Measurements from ENCODE around the gene KRTAP10-5.

The KRTAP10-5 gene

GRCh38 chr21:44539046-44539445 is 41.4 kb downstream of the KRTAP10-5 start:
- no peak for TF ChIP-seq CTCF (IDR thresholded peaks at IDR 0.05; ENCODE audit: insufficient read depth, missing control alignments)
- FAIRE-seq: no peak
- no peak for DNase-seq (ENCODE audit: insufficient read length, low spot score)

DNA sequence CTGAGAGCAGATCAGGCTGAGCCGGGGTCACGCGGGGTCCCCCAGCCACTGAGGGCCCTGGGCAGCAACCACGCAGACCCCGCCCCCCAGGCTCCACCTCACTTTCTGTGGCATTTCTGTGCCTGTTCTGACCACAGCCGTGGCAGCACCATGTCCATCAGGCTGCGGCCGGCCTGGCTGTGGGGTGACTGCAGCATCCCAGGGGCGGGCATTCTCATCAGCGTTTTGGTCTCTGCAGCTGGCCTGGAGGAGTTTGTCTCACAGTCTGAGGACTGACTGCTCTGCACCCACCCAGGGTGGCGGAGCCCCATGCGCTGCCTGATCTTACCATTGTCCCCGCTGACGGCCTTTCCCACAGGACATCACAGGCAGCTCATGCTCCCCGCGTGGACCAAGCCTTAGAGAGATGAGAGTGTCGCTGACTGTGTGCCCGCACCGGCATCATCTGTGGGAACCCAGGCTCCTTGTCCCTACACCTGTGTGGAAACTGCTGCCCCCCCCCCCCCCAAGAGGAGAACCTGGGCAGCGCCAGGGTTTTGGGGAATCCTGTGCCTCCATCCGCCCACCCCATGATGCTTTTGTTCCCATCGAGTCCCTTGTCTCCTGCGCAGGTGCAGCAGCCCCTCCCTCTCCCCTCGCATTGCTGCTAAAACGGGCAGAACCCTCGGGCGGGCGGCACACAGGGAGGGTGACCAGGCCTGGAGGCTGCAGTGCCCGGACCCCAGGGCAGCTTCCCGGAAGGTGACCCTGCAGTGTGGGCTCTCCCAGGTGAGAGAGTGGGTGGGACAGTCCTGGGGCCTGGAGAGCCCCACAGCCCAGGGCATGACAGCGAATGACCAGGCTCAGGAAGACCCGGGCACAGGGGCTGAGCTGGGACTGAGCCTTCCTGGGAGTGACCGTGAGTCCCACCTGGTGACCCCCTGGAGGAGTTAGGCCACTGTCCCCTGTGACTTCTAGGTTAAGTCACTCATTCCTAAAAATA is 42.2 kb downstream of the KRTAP10-5 start:
- no peak for TF ChIP-seq CTCF (IDR thresholded peaks at IDR 0.05; ENCODE audit: insufficient read depth, missing control alignments)
- FAIRE-seq: no peak
- no peak for DNase-seq (ENCODE audit: insufficient read length, low spot score)

- FAIRE-seq (no peak), DNase-seq (ENCODE audit: insufficient read length, low spot score) (no peak)
- no peak for TF ChIP-seq CTCF (IDR thresholded peaks at IDR 0.05; ENCODE audit: insufficient read depth, missing control alignments)
These were observed 44.4 kb downstream of the KRTAP10-5 start for GRCh38 chr21:44535963-44536362.

- TF ChIP-seq CTCF (IDR thresholded peaks at IDR 0.05; ENCODE audit: insufficient read depth, missing control alignments): no peak
- no peak for DNase-seq (ENCODE audit: insufficient read length, low spot score)
- no peak for FAIRE-seq
These were observed 45.7 kb downstream of the KRTAP10-5 start for GRCh38 chr21:44534688-44535087.

- FAIRE-seq (no peak), DNase-seq (ENCODE audit: insufficient read length, low spot score) (no peak)
- TF ChIP-seq CTCF (IDR thresholded peaks at IDR 0.05; ENCODE audit: insufficient read depth, missing control alignments): no peak
These were observed 46.3 kb downstream of the KRTAP10-5 start for GRCh38 chr21:44533891-44534627.

DNA sequence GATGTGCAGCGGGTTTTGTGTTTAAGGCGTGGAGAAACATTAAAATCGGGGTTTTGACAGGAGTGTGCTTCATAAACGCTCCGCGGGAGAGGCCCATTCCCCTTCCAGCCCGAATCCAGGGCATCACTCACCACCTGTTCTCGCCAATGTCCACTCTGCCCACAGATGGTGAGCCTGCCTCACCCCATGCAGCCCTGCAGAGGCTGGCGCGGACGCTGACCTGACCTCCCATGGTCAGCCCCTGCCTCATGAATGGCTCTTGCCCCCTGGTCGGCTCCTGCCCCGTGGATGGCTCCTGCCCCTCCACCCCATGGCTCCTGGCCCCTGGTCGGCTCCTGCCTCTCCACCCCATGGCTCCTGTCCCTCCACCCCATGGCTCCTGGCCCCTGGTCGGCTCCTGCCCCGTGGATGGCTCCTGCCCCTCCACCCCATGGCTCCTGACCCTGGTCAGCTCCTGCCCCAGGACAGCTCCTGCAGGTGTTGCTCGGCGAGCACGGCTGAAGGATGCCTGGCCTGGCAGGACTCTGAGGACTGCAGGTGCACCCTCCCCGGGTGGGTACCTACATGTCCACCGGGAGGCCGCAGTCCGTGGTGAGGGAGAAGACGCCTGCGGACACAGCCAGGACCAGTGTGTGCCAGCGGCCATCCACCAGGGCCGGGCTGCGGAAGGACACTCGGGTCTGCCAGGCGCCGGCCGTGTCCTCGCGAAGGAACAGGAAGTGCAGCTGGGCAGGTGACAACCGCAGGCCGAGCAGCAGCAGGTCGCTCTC is 47.1 kb downstream of the KRTAP10-5 start:
- DNase-seq (ENCODE audit: insufficient read length, low spot score) (no peak), FAIRE-seq (no peak)
- TF ChIP-seq CTCF (IDR thresholded peaks at IDR 0.05; ENCODE audit: insufficient read depth, missing control alignments): no peak

Measured in D721Med (cell line).